IPS-20b (cell line): Measurements from ENCODE around the gene ORC2.
"Not testable (repeated sequence)": the region's sequence is repeated elsewhere in the genome, so short reads cannot be mapped to it uniquely, and the experiment has no call there.

Experiments used
- H3K27ac ChIP-seq: one replicate; pipeline ENCODE4 v1.5.1; 2013; ENCODE audit warnings: low read length
- H3K27me3 ChIP-seq: 2 replicates; pipeline ENCODE4 v1.6.1; 2013; ENCODE audit warnings: mild to moderate bottlenecking, low read length, inconsistent platforms; ENCODE audit not compliant: insufficient read depth
- H3K36me3 ChIP-seq: 2 replicates; pipeline ENCODE4 v1.6.1; 2013; ENCODE audit warnings: low read depth, mild to moderate bottlenecking, inconsistent platforms, low read length, moderate library complexity; ENCODE audit not compliant: insufficient read depth
- H3K4me1 ChIP-seq: 2 replicates; pipeline ENCODE4 v1.6.1; 2013; ENCODE audit warnings: mild to moderate bottlenecking, control low read depth, inconsistent platforms, low read length, moderate library complexity; ENCODE audit not compliant: insufficient read depth
- H3K4me3 ChIP-seq: 2 replicates; pipeline ENCODE4 v1.5.1; 2013; ENCODE audit warnings: mild to moderate bottlenecking, low read length, inconsistent platforms
- H3K9ac ChIP-seq: 2 replicates; pipeline ENCODE4 v1.6.1; 2013; ENCODE audit warnings: low read depth, mild to moderate bottlenecking, inconsistent platforms, low read length, moderate library complexity
- H3K9me3 ChIP-seq: 2 replicates; pipeline ENCODE4 v1.6.1; 2013; ENCODE audit warnings: mild to moderate bottlenecking, low read depth, low read length, inconsistent platforms; ENCODE audit not compliant: insufficient read depth

ORC2 gene

GRCh38 chr2:200930947-200931626 lies 32.4 kb downstream of the ORC2 start:
- Histone ChIP-seq H3K4me1 (no peaks in the 10 kb centered on the region), H3K9ac (no peak overlapping the region), H3K9me3 (no peaks in the 10 kb centered on the region), H3K27me3 (no peaks in the 10 kb centered on the region), H3K36me3 (peaks cover 86% of the 10 kb centered on the region), H3K4me3 (no peak overlapping the region), H3K27ac (no peak overlapping the region)

DNA sequence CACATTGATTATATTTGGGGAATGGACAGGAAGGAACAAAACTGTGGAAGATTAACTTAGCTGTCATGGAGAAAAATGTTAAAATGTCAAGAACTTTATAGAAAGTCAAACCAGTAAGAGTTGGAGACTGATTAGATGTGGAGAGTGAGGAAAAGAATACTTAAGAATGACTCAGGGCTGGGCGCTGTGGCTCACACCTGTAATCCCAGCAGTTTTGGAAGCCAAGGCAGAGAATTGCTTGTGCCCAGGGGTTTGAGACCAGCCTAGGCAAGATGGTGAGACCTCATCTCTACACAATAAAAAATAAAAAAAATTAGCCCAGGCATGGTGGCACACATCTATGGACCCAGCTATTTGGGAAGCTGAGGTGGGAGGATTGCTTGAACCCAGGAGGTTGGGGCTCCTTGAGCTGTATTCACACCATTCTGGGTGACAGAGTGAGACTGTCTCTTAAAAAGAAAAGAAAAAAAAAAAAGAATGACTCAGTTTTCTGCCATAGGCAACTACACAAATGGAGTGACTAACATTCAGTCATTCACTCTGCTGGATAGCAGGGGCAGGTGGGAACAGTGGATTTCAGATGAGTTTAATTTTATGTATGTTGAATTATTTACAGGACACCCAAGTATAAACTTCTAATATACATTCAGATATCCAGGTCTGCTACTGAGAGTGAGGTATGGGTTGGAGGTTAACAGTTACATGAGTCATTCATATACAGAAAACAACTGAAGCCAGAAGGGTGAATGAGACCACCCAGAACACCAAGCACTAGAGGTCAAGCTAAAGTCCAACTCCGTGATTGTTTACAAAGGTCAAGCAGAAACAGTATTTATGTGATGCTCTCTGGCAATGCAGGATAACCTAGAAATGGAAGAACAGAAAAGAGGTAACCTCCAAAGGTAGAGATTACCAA lies 33.9 kb downstream of the ORC2 start:
- Histone ChIP-seq H3K9me3 (no peaks in the 10 kb centered on the region), H3K9ac (no peak overlapping the region), H3K4me1 (no peaks in the 10 kb centered on the region), H3K27ac (no peak overlapping the region), H3K4me3 (no peak overlapping the region), H3K36me3 (peaks cover 84% of the 10 kb centered on the region), H3K27me3 (no peaks in the 10 kb centered on the region)

DNA sequence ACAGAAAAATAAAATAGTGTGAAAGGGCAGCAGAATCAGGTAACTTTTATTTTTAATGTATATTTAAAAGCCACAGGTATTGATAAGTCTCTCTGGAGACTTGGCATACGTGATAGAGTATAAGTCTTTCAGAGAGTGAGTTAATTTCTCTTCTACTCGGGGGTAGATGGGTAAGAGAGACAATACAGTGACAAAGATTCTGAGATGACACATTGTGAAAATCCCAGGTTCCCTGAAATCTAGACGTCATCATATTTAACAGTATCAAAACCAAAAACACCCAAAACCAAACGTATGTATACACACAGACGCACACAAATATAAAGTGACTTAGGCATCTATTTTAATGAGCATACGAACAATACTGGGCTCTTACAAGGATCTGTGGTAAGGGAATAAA lies 41.0 kb downstream of the ORC2 start:
- Histone ChIP-seq H3K9me3 (no peaks in the 10 kb centered on the region), H3K4me1 (no peaks in the 10 kb centered on the region), H3K36me3 (peaks cover 89% of the 10 kb centered on the region)

GRCh38 chr2:200913654-200914053 lies 49.8 kb downstream of the ORC2 start:
- no peaks in the 10 kb centered on the region for H3K9me3 ChIP-seq
- no peaks in the 10 kb centered on the region for H3K4me1 ChIP-seq
- H3K36me3 ChIP-seq, result peaks cover 84% of the 10 kb centered on the region
- H3K27ac ChIP-seq, result no peak overlapping the region
- no peak overlapping the region for H3K9ac ChIP-seq
- no peak overlapping the region for H3K4me3 ChIP-seq
- no peaks in the 10 kb centered on the region for H3K27me3 ChIP-seq

More for the DNA sequence above, 41.0 kb downstream of the ORC2 start:
- H3K9ac ChIP-seq, result no peak overlapping the region
- no peak overlapping the region for H3K27ac ChIP-seq
- no peaks in the 10 kb centered on the region for H3K27me3 ChIP-seq
- no peak overlapping the region for H3K4me3 ChIP-seq

- Histone ChIP-seq H3K27me3 (no peaks in the 10 kb centered on the region), H3K4me3 (no peak overlapping the region), H3K4me1 (no peaks in the 10 kb centered on the region), H3K9ac (no peak overlapping the region), H3K36me3 (peaks cover 73% of the 10 kb centered on the region), H3K9me3 (no peaks in the 10 kb centered on the region), H3K27ac (no peak overlapping the region)
These were observed 53.5 kb downstream of the ORC2 start for GRCh38 chr2:200909958-200910357.

- Histone ChIP-seq H3K4me1 (no peaks in the 10 kb centered on the region), H3K9me3 (no peaks in the 10 kb centered on the region), H3K27ac (no peak overlapping the region), H3K27me3 (no peaks in the 10 kb centered on the region), H3K36me3 (peaks cover 78% of the 10 kb centered on the region), H3K9ac (no peak overlapping the region), H3K4me3 (no peak overlapping the region)
These were observed 57.7 kb downstream of the ORC2 start for GRCh38 chr2:200905618-200906296.

GRCh38 chr2:200901459-200902072 lies 61.9 kb downstream of the ORC2 start:
- H3K27ac ChIP-seq, result no peak overlapping the region
- H3K4me3 ChIP-seq, result no peak overlapping the region
- H3K27me3 ChIP-seq, result no peaks in the 10 kb centered on the region
- no peak overlapping the region for H3K9ac ChIP-seq
- no peaks in the 10 kb centered on the region for H3K9me3 ChIP-seq
- peaks cover 85% of the 10 kb centered on the region for H3K36me3 ChIP-seq
- no peaks in the 10 kb centered on the region for H3K4me1 ChIP-seq

DNA sequence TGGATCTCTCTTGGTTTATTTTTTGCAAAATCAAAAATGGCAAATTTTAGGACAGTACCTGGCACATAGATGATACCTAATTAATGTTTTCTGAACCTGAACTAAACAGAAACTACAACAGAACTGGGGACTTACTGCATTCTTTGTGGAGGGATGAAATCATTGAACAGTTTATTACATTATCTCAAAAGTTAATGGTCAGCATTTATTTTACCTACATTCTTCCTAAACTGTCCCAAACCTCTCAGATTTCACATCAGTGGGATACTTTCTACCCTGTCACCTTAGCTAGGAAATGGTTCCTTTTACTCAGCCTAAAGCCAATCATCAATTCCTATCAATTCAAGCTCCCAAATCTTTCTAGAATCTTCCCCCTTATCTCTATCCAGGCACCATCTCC lies 64.0 kb downstream of the ORC2 start:
- H3K4me3 ChIP-seq, result no peak overlapping the region
- H3K27me3 ChIP-seq, result no peaks in the 10 kb centered on the region
- H3K27ac ChIP-seq, result no peak overlapping the region
- no peaks in the 10 kb centered on the region for H3K4me1 ChIP-seq
- H3K36me3 ChIP-seq, result peaks cover 94% of the 10 kb centered on the region
- H3K9me3 ChIP-seq, result no peaks in the 10 kb centered on the region
- no peak overlapping the region for H3K9ac ChIP-seq

DNA sequence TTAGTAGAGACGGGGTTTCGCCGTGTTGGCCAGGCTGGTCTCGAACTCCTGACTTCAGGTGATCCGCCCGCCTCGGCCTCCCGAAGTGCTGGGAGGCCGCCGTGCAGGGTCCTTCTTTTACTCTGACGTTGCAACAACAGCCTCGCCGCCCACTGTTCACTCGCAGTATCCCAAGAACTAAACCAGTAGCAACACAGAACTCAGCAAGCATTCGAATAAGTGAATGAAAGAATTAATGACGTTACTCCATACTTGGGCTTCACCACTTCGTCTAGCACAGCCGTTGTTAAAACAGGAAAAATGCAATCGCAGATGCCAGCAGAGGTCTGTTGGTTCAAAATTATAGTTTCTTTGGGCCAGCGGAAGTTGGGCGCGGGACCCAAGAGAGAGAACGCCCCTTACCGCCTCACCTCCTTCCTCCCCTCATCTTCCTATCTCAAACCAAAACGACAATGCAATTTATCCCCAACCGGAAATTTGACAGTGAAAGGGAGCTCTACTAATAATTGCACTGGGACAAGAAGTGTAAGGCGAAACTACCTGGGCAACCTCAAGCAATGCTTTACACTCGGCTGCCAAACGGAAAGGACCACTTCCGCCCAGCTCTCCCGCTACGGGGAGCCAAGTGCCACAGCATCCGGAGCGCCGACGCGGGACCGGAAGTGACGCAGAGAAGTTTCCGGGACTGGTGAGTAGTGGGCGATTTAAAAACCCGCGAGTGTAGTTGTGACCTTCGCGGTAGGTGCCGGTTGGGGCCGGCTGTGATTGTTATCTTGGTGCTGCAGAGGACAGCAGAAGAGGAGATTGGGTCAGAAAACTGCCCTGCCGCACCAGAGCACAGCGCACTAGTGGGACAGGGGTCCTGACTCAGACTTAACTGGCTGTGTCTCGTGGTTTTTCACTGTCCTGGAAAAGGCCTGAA lies 74.5 kb downstream of the ORC2 start, which contains the start of the genes NIF3L1 and PPIL3:
TSS of gene NIF3L1 (plus strand) at position 668 of the 922 bp plus-strand sequence. CDS start 2,573 bp downstream, outside the sequence.
TSS of gene PPIL3 (minus strand) at position 374 of the 922 bp plus-strand sequence. CDS start 1,462 bp downstream, outside the sequence.
- no peaks in the 10 kb centered on the region for H3K27me3 ChIP-seq
- H3K27ac ChIP-seq, result peak within 1 kb of the TSS; percentile 87
- H3K4me3 ChIP-seq, result peak within 1 kb of the TSS; percentile 94
- H3K9me3 ChIP-seq, result no peaks in the 10 kb centered on the region
- peaks cover 4% of the 10 kb centered on the region; the same call in 1 of the 2 replicates for H3K4me1 ChIP-seq
- peak within 1 kb of the TSS; percentile 98 for H3K9ac ChIP-seq
- peaks cover 34% of the 10 kb centered on the region for H3K36me3 ChIP-seq

GRCh38 chr2:200881715-200882249 lies 81.7 kb downstream of the ORC2 start:
- H3K27me3 ChIP-seq, H3K9ac ChIP-seq, H3K4me3 ChIP-seq, H3K9me3 ChIP-seq, H3K4me1 ChIP-seq, H3K27ac ChIP-seq: not testable (repeated sequence)
- H3K36me3 ChIP-seq, result peaks cover 73% of the 10 kb centered on the region
